Omental fat pad (tissue), 4 donors: ENCODE data around the gene TAS2R3. TPM values are rescaled to one million over a fixed set of nuclear protein-coding genes. Genes with fewer than 3 reads are reported as not detected.
"Not testable (repeated sequence)": the region's sequence is repeated elsewhere in the genome, so short reads cannot be mapped to it uniquely, and the experiment has no call there.

Source experiments
- ATAC-seq: fragments of 150-250 bp; one replicate; pipeline ENCODE4 v1.9.1; 2016; ENCODE audit warnings: mild to moderate bottlenecking, moderate library complexity; ENCODE audit not compliant: low FRiP score
- DNase-seq: peaks from one replicate; pipeline ENCODE4 v3.0.0-alpha.2; 2019; ENCODE audit warnings: low spot score
- total RNA-seq, 4 donors: library from RNA; depleted of rRNA; stranded (reverse); fragments of >200 nt; gene quantifications; one replicate each; pipeline ENCODE4 v1.1.0, GENCODE V29; 2016
- TF ChIP-seq, protein P1 (sequence below), 3 donors: fragments of 450-650 bp; IDR thresholded peaks; one replicate each; pipeline ENCODE4 v1.5.1; 2016 to 2017; ENCODE audit warnings: antibody characterized with exemption in 3 of 3, mild to moderate bottlenecking in 3 of 3, moderate library complexity in 2 of 3

The TAS2R3 gene
- total RNA-seq, 4 donors from 2014 or later, result 0.63 to 5.4 (median 1.8) TPM

DNA sequence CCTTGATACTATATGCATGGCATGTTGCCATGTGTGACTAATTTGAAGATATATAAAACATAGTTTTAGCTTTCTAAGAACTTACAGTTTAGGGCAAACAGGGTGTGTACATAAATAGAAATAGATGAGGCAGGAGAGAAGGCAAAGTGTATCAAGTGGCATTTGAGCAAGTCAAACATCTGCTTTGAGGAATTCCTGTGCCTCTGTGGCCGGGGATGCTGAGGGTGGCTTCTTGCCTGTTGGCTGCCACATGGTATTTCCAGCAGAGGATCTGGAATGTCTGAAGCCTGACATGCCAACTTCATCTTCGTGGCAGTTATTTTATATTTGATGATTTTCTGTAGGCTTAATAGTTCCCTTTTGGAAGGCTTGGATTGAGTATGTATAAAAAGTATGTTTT is 19.8 kb upstream of the TAS2R3 start:
- TF ChIP-seq, protein P1, sequence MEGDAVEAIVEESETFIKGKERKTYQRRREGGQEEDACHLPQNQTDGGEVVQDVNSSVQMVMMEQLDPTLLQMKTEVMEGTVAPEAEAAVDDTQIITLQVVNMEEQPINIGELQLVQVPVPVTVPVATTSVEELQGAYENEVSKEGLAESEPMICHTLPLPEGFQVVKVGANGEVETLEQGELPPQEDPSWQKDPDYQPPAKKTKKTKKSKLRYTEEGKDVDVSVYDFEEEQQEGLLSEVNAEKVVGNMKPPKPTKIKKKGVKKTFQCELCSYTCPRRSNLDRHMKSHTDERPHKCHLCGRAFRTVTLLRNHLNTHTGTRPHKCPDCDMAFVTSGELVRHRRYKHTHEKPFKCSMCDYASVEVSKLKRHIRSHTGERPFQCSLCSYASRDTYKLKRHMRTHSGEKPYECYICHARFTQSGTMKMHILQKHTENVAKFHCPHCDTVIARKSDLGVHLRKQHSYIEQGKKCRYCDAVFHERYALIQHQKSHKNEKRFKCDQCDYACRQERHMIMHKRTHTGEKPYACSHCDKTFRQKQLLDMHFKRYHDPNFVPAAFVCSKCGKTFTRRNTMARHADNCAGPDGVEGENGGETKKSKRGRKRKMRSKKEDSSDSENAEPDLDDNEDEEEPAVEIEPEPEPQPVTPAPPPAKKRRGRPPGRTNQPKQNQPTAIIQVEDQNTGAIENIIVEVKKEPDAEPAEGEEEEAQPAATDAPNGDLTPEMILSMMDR (IDR thresholded peaks at IDR 0.05), result no peak
- ATAC-seq, result no peak
- no peak for DNase-seq

DNA sequence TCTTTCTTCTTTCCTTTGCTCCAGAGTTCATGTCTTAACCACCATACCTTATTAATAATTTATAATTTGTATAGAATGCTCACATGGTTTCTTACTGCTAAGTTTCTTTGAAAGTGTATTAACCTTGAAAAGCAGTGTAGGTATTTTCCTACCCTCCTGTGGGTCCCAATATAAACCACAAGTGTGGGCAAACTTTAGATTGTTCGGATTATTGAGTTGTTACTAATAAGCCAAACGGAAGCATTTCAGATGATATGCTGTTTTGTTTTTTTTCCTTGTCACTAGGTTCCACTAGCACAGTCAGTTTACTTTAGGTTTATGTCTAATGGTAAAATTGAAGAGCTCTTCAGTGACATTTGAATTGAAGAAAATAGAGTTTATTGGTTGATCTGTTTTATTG is 15.5 kb upstream of the TAS2R3 start:
- ATAC-seq, result no peak

DNA sequence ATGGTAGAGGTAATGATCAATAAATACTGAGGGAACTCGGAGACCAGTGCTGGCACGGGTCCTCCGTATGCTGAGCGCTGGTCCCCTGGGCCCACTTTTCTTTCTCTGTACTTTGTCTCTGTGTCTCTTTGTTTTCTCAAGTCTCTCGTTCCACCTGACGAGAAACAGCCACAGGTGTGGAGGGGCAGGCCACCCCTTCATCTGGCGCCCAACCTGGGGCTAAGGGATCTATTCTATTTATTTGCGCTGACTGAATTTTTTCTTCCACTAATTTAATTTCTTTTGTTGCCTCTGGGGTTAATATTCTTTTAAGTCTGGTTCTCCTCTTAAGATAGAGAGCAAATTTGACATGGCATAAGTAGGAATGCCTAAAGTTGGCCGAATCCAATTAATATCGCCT is 12.0 kb upstream of the TAS2R3 start:
- not testable (repeated sequence) for DNase-seq

More for the DNA sequence above, 15.5 kb upstream of the TAS2R3 start:
- TF ChIP-seq, protein P1 (IDR thresholded peaks at IDR 0.05), result no peak
- no peak for DNase-seq

DNA sequence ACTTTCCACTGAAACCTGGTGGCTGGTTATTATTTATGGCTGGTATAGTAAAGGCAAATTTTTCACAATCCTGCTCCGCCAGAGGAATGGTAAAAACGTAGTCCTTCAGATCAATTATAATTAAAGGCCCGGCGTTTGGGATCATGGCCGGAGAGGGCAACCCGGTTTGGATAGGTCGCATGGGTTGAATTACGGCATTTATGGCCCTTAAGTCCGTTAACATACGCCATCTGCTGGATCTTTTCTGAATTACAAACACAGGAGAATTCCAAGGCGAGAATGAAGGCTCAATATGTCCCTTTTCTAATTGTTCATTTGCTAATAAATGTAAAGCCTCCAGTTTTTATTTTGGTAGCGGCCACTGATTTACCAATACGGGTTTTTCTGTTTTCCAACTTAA is 11.3 kb upstream of the TAS2R3 start:
- ATAC-seq, result no peak
- DNase-seq, result no peak
- TF ChIP-seq, protein P1 (IDR thresholded peaks at IDR 0.05), result no peak

More for the DNA sequence above, 12.0 kb upstream of the TAS2R3 start:
- ATAC-seq, result not testable (repeated sequence)

GRCh38 chr7:141754939-141755338 is 9.0 kb upstream of the TAS2R3 start:
- DNase-seq, result no peak

DNA sequence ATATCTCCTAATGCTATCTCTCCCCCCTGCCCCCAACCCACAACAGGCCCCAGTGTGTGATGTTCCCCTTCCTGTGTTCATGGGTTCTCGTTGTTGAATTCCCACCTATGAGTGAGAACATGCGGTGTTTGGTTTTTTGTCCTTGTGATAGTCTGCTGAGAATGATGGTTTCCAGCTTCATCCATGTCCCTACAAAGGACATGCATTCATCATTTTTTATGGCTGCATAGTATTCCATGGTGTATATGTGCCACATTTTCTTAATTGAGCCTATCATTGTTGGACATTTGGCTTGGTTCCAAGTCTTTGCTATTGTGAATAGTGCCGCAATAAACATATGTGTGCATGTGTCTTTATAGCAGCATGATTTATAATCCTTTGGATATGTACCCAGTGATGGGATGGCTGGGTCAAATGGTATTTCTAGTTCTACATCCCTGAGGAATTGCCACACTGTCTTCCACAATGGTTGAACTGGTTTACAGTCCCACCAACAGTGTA is 6.2 kb downstream of the TAS2R3 start:
- ATAC-seq, DNase-seq: not testable (repeated sequence)

More at GRCh38 chr7:141754939-141755338, 9.0 kb upstream of the TAS2R3 start:
- TF ChIP-seq, protein P1 (IDR thresholded peaks at IDR 0.05), result no peak
- ATAC-seq, result no peak

DNA sequence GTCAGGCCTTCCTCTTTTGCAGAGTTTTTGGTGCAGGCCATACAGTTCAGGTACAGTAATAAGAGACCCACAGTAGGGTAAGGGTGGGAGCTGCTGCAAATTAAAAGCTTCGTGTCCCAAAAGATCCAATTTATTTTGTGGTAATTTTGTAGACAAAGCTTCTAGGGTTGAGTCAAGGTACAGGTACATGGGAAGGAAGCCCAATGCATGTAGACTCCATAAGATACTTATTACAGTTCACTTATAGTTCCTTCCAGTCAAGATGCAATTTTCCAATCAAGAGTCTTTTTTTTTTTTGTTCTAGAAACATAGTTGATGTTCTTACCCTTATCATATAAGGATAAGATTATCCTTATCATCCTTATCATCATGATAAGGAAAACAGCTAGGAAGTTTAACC is 12.5 kb downstream of the TAS2R3 start, which contains the start of gene TAS2R4:
Gene TAS2R4 (plus strand): TSS at position 301 of the 400 bp plus-strand sequence. CDS start 1,815 bp downstream, outside the sequence.
- DNase-seq (no peak), ATAC-seq (no peak)
- TF ChIP-seq, protein P1 (IDR thresholded peaks at IDR 0.05), result no peak

DNA sequence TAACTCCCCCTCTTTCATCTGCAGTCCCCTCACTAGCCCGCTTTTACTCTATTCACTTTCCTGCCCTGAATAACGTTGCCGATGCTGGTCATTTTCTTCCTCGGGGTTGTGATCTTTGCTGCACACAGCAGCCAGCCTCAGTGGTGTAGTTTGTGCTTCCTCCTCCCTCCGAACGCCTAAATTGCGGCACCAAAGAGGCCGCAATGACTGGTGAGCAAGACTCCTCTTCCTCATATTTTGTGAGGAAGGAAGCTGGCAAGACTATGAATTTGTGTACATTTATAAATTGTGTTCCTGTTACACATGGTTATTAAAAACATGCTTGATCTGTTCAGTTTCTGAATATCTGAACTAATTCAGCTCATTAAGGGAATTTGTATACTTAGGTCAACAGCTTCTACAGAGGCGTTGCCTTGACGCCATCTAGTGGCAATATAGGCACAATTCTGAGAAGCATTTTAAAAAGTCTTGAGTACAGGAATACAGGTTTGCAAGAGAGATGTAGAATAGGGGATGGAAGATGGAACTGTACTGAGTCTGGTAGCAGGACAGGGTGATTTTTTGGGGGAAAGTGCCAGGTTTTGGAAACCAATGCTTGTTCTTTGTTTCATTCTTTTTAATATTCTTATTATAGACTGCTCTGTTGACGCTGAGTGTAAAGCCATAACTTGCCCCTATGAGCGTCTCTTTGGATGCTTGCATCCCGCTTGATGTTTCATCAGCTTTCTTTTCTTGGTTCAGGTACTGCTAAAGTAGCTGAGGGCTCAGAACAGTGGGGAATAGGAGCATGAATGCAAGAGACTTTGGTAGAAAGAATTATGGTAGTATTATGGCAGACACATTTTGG is 22.0 kb downstream of the TAS2R3 start:
- TF ChIP-seq, protein P1 (IDR thresholded peaks at IDR 0.05), result no peak
- DNase-seq (no peak), ATAC-seq (no peak)
